MCF 10A (cell line): Measurements from ENCODE around the gene RAB25. TPM values are rescaled to one million over a fixed set of nuclear protein-coding genes. Genes with fewer than 3 reads are reported as not detected.

Source experiments
- BruUV-seq: library from RNA; stranded (reverse); fragments of 400-500 nt; replicated peaks from 2 replicates; lab custom pipeline; 2021; lab: Mats Ljungman, UMichigan
- CTCF ChIA-PET: fragments of 300-600 bp; sonication (Branson Sonifier 250); formaldehyde crosslinking; extraction: SDS; loops from one replicate; lab custom pipeline; 2021; ENCODE audit warnings: antibody characterized with exemption, inconsistent platforms; lab: Yijun Ruan, JAX
- POLR2A ChIA-PET: fragments of 300-600, 350-650 bp; sonication (Branson Sonifier 250); formaldehyde crosslinking; extraction: SDS; loops from one replicate; lab custom pipeline; 2020; ENCODE audit warnings: antibody characterized with exemption, inconsistent platforms; lab: Yijun Ruan, JAX
- DNase-seq: peaks from one replicate; pipeline ENCODE4 v3.0.0-alpha.2; 2018; ENCODE audit not compliant: unreplicated experiment
- H3K27ac Mint-ChIP-seq: one replicate; pipeline ENCODE4 v1.8.0; 2022; ENCODE audit warnings: mild to moderate bottlenecking, low read depth, mixed read lengths; ENCODE audit not compliant: unreplicated experiment
- H3K27me3 Mint-ChIP-seq: one replicate; pipeline ENCODE4 v1.8.0; 2022; ENCODE audit warnings: mixed read lengths; ENCODE audit not compliant: insufficient read depth, unreplicated experiment
- H3K36me3 Mint-ChIP-seq: one replicate; pipeline ENCODE4 v1.8.0; 2022; ENCODE audit warnings: mild to moderate bottlenecking, moderate library complexity, mixed read lengths; ENCODE audit not compliant: insufficient read depth, unreplicated experiment
- H3K4me1 Mint-ChIP-seq: one replicate; pipeline ENCODE4 v1.8.0; 2022; ENCODE audit warnings: mixed read lengths; ENCODE audit not compliant: insufficient read depth, unreplicated experiment
- H3K4me3 Mint-ChIP-seq: one replicate; pipeline ENCODE4 v1.8.0; 2022; ENCODE audit warnings: mild to moderate bottlenecking, moderate library complexity, mixed read lengths; ENCODE audit not compliant: unreplicated experiment
- H3K9me3 Mint-ChIP-seq: one replicate; pipeline ENCODE4 v1.8.0; 2022; ENCODE audit warnings: mixed read lengths; ENCODE audit not compliant: unreplicated experiment
- CTCF ChIP-seq: fragments of 200-600 bp; IDR thresholded peaks from one replicate; pipeline ENCODE4 v1.8.0; 2022; ENCODE audit warnings: antibody characterized with exemption, mild to moderate bottlenecking; ENCODE audit not compliant: unreplicated experiment
- intact Hi-C: fragments of 100-400 bp; cut with micrococcal nuclease; formaldehyde crosslinking; loops from 2 replicates; pipeline ENCODE4 v1.14.1; 2022
- total RNA-seq: library from RNA; stranded (reverse); gene quantifications from 2 replicates; pipeline ENCODE4 v1.2.3, GENCODE V29; 2022

The RAB25 gene
- total RNA-seq, 1 experiment from 2014 or later, result 5.5 TPM

GRCh38 chr1:156095906-156096508 is 35.0 kb downstream of the RAB25 start:
- BruUV-seq, result no TSS peak
- CTCF ChIA-PET, result interaction anchor here (0.5 to 26.9 kb wide), 42 partner anchors 5 to 563 kb away, joined by 3 to 1892 read pairs (median 4); partner anchors contain the start of genes LMNA, PMF1, SEMA4A and SLC25A44
- H3K4me1 Mint-ChIP-seq, result peaks cover 26% of the 10 kb centered on the region
- no peaks in the 10 kb centered on the region for H3K9me3 Mint-ChIP-seq
- intact Hi-C loops, result loop anchor here (1.0 kb wide), 2 partner anchors 34 to 50 kb away; no protein-coding TSS in a partner anchor
- no peak for TF ChIP-seq CTCF
- no peak overlapping the region for H3K4me3 Mint-ChIP-seq
- H3K27me3 Mint-ChIP-seq, result no peaks in the 10 kb centered on the region
- no peaks in the 10 kb centered on the region for H3K36me3 Mint-ChIP-seq
- H3K27ac Mint-ChIP-seq, result no peak overlapping the region
- no peak for DNase-seq
- POLR2A ChIA-PET, result interaction anchor here (0.6 to 28.2 kb wide), 13 partner anchors 10 to 186 kb away, joined by 3 to 960 read pairs (median 5); partner anchors contain the start of genes LMNA, PMF1, SLC25A44 and SMG5

GRCh38 chr1:156096640-156097391 is 35.9 kb downstream of the RAB25 start:
- Mint-ChIP-seq H3K9me3 (no peaks in the 10 kb centered on the region), H3K4me3 (no peak overlapping the region), H3K36me3 (no peaks in the 10 kb centered on the region), H3K27ac (peak overlapping the region; percentile 82), H3K27me3 (no peaks in the 10 kb centered on the region), H3K4me1 (peaks cover 35% of the 10 kb centered on the region)
- TF ChIP-seq CTCF, result peak; percentile 99
- POLR2A ChIA-PET, result interaction anchor here (0.6 to 28.2 kb wide), 13 partner anchors 9 to 207 kb away, joined by 3 to 960 read pairs (median 3); partner anchors contain the start of genes LMNA, PMF1, SLC25A44 and SMG5
- CTCF ChIA-PET, result interaction anchor here (0.5 to 26.9 kb wide), 45 partner anchors 6 to 562 kb away, joined by 3 to 1892 read pairs (median 4); partner anchors contain the start of genes LMNA, PMF1, SEMA4A and TMEM79
- DNase-seq, result peak; percentile 89
- intact Hi-C loops, result loop anchor here (1.0 kb wide), 2 partner anchors 33 to 49 kb away; no protein-coding TSS in a partner anchor
- BruUV-seq, result no TSS peak

GRCh38 chr1:156097499-156098178 is 36.7 kb downstream of the RAB25 start:
- intact Hi-C loops, result no loop called here

More at GRCh38 chr1:156097499-156098178, 36.7 kb downstream of the RAB25 start:
- POLR2A ChIA-PET, result interaction anchor here (0.6 to 28.2 kb wide), 9 partner anchors 9 to 206 kb away, joined by 3 to 960 read pairs (median 3); partner anchors contain the start of genes LMNA and PMF1
- no TSS peak for BruUV-seq
- Mint-ChIP-seq H3K4me1 (peaks cover 36% of the 10 kb centered on the region), H3K27ac (no peak overlapping the region), H3K4me3 (no peak overlapping the region), H3K36me3 (no peaks in the 10 kb centered on the region), H3K27me3 (no peaks in the 10 kb centered on the region), H3K9me3 (no peaks in the 10 kb centered on the region)
- TF ChIP-seq CTCF, result no peak
- CTCF ChIA-PET, result interaction anchor here (0.7 to 26.9 kb wide), 16 partner anchors 5 to 237 kb away, joined by 3 to 1892 read pairs (median 4); partner anchors contain the start of genes LMNA and SEMA4A
- no peak for DNase-seq
